CD4-positive, alpha-beta T cell treated with Interleukin-12 subunit alpha and Interleukin-12 subunit beta, for 1 hour (primary cell): Measurements from ENCODE around the gene GP2.
A peak's percentile ranks its signal among the peaks of the same experiment; 100 is the strongest.

Experiments used
- DNase-seq: peaks from one replicate; pipeline ENCODE4 v3.0.0-alpha.2; 2020

The GP2 gene

DNA sequence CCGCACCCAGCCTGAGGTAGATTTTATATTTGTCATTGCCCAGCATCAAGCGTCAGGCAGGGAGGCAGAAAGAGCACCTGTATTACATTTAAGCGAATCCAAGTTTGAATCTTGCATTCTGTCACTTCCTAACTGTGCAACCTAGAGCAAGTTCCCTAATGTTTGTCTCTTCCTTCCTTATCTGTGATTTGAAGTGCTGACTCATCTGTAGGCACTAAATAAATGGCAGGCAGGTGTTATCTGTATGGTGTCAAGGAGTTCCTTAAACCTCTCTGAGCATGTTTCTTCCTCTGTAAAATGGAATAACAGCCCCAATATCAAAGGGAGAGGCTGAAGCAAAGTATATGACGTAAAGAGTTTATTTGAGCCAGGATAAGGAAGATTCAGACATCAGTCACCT is 24.3 kb downstream of the GP2 start:
- DNase-seq, result no peak

DNA sequence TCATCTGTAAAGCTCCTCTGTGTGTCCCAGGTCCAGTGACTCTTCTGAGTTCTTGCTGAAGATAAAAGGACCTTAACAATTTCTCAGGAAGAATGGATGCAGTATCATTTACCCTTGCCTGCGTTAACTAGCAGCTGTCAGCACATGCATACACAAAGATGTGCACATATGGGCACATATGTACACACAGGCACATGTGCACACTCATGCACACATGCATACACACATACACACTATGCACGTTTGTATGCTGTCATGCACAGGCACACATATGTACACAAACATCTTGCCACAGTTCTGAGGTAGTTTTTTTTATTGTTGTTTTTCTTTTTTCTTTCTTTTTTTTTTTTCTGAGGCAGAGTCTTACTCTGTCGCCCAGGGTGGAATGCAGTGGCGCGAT is 24.9 kb downstream of the GP2 start:
- no peak for DNase-seq

DNA sequence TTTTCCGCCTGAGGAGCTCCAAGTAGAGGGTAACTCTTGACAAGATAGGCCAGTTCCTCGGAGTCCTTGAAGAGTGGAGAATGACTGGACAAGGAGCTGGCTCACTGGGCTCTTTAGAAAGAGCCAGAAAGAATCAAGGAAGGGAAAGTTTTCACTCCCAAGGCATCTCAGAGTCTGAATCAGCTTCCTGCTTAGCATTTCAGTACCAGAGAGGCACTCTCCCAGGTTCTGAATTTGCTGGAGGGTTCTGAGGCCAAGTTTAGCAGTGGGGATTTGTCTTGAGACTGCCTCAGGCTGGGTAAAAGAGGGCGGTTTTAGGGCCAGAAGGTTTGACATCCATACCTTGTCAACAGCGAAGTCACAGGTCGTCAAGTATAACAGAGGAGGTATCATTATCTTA is 25.5 kb downstream of the GP2 start:
- no peak for DNase-seq

DNA sequence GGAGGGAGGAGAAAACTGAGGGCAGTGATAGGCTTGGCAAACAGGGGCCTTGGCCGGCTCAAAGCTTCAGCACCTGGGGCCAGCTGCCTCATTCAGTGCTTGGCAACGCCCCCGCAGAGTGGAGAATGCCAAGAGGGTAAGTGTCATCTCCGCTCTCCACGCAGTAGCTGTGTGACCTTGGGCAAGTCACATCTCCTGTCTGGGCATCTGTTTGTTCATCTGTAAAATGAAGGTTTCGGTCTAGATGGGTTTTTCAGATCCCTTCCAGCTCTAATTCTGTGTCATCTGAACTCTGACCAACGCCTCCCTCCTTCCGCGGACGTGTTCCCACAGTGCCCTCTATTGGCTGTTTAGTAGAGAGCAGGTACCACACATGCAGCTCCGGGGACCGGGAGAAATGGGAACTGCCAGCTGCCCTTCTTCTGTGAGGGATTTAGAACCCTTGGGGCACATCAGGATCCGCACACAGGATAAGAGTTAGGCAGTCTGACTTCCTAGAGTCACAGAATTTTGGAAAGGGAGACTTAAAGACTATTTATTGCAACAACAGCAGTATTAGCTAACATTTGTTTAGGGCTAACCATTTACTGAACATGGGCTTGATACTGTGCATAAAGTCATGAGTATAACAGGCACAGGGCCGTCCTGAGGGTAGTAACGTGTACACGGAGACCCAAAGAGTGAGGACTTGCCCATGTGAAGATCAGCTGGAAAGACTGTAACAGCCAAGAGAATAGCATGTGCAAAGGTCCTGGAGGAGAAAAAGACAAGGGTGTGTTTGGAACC is 26.8 kb downstream of the GP2 start:
- DNase-seq, result peak; percentile 15

DNA sequence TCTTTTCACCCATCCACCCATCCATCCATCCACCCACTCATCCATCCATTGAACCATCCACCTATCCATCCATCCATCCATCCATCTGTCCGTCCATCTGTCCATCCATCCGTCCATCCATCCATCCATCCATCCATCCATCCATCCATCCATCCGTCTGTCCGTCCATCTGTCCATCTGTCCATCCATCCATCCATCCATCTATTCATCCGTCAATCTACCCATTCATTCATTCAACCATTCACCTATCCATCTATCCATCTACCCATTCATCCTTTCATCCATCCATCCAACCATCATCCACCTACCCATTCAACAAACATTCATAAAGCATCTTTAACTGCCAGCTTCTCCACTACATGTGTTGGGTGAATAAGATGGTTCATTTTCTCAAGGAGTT is 28.9 kb downstream of the GP2 start:
- DNase-seq, result no peak

DNA sequence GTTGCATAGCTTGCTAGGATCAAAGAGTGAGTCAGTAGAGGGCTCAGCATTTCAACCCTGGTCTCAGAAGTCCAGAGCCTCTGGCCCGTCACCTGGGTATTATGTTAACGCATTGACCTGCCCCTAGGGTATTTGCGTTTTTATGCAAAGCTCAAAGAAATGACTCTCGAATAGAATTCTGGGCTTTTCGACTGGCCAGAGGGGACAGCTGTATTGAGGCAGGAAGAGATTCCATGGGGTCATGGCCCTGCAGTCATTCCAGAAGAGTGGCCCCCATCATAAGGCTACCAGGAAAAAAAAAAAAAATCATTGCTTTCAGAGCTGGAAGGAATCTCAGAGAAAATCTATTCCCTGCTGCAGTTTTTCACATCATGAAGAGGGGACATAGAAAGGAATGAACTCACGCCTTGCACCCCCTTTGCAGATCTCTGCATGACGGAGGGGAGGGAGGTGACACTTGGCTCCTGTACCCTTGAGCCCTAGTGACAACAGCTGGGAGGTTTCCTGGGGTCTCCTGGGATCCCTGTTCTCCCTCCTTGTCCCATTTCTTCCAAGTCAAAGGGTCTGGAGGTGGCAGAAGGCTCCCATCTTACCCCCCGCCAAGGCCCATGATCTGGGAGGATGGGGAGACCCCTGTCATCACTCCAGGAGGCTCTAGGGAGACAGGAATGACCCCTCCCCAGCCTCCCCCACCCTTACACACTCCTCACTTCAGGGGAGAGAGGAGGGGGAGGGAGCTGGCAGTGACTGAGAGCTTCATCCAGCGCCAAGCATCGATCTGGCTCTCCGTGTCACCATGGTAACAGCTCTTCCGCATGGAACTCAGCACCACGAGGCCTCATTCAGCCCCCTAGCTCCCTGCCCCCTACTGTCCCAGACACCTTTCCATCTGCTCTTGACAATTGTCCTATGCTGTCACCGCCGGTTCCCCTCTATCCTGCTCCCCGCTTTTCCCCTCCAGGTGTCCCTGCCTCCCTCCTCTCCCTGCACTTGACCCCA is 35.8 kb downstream of the GP2 start:
- DNase-seq, result no peak

DNA sequence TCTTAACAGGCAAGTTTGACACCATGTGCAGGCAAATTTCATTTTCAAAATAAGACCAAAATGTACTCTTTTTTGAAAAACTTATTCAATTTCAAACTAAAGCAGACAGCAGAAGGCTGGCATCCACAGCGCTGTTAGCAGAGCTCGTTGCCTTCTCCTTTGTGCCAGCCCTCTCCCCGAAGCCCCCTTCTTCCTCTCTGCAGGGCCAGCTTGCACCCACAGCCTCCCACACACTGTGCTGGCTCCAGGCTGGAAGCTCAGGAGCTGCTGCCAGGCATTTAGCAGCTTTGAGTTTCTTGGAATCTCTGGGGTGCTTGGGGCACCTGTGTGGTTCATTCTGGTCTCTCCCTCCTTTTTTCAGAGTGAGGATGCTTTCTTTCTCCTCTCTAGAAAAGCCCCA is 37.7 kb downstream of the GP2 start:
- DNase-seq, result no peak

DNA sequence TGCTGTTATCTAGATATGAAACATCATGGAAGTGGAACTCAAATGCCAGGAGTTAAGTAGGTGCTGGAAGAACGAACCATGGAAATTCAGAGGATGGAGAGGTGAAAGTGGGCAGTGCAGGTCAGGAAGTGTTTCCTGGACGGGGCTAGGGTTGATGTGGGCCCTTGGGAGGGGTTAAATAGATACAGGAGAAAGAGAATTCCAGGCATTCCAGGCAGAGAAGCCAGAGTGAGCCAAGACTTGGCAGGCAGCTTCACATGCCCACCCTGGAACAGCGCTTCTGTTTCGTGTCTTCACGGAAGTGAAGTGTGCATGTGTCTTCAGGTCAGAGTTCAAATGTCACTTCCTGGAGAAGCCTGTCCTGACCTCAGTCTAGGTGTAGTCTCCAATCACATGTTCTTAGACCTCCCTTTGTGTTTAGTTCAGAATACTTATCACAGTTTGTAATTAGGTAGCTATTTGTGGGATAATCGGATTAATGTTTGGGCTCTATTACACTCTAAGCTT is 41.3 kb downstream of the GP2 start:
- no peak for DNase-seq

DNA sequence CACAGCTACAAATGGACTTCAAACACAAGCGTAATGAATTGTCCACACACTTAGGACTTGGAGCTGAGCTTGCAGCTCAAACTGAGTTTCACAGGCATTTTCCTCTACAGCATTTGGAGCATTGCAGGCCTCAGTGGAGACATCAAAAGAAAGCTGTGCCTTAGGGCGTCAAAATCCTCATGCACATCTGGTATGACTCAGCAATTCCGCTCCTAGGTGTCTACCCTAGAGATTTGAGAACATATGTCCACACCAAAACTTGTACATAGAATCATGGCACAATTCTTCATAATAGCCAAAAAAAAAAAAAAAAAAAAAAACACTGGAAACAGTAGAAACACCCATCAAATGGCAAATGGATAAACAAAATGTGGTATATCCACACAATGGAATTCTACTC is 47.1 kb downstream of the GP2 start:
- no peak for DNase-seq

DNA sequence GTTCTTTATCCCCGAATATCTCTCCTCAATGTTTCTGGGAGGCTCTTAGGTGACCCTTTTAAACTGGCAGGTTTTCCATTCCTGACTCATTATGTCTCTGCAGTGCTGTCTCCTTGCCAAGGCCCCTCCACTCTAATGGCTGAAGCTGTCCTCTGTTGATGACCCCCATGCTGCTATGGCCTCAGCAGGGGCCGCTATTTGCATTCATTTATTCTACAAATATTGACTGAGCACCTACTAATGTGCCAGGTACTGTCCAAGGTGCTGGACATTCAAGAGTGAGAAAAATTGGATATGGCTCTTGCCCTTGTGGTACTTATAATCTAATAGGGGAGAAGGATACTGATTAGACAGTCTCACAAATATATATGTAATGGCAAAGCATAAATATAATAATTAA is 55.4 kb downstream of the GP2 start:
- DNase-seq, result no peak

DNA sequence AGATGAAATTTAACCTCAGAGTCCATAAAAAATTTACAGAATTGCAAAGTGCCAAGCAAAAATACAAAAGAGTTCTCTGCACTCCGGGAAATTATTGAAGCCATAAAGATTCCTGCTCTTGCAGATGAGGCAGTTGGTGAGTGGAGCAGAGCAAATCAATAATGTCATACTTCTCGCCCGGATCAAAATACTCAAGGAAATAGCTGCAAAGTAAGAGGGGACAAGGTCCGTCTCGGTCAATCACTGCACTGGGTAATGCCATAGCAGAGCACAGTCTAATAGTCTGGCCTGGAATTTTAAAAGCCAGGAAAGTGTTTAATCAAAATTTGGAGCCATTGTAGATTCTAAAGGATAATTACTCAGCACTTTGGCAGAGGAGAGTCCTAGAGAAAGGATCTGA is 58.9 kb downstream of the GP2 start:
- DNase-seq, result no peak

DNA sequence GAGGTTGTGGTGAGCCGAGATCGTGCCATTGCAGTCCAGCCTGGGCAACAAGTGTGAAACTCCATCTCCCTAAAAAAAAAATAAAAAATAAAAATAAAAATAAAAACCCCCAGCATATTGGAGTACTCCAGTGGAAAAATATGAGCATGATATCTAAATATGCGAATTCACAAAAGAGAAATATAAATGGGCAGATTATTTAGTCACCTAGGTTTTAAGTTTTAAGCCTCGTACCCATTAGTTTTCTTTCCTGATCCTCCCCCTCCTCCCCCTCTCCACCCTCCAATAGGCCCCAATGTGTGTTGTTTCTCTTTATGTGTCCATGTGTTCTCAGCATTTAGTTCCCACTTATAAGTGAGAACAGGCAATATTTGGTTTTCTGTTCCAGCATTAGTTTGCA is 62.3 kb downstream of the GP2 start:
- DNase-seq, result no peak

DNA sequence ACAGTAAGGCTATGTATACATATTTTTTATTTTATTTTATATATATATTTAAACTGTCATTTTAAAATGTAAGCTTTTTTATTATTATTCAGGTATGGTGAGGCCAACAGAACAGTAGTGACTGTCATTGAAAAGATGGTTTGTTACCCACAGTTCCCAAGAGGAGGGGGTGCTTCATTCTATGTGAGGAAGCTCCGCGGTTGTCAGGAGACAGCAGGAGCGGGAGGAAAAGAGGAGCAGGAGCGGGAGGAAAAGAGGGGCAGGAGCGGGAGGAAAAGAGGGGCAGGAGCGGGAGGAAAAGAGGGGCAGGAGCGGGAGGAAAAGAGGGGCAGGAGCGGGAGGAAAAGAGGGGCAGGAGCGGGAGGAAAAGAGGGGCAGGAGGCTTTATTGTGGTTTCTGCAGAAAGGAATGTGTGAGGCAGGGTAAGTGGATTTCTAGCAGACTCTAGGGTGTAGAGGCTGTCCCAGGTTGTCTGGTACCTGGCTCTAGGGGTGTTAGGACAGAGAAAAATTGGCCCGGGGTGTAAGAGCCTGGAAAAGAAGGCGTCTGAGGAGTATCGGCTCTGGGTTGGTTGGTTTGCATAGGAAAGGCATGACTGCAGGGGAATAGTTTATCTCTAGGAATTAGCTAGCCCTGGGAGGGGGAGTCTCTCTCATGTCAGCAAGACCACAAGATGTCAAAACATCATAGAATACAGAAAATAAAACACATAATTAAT is 64.0 kb downstream of the GP2 start:
- no peak for DNase-seq

DNA sequence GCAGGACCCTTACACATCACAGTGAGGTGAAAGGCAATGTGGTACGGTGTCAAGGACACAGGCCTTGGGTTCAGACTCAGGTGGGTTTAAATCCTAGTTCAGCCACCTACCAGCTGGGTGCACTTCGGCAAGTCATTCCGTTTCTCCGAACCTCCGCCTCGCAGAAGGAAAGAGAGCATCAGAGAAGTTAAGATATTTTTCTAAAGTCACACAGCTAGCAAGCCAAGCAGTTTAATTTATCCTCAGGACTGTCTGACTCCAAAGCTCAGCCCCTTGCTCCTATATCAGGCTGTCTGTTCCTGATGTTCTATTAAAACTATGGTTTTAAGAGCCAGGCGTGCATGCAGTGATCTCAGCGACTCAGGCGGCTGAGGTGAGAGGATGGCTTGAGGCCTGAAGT is 65.1 kb downstream of the GP2 start:
- DNase-seq, result no peak

DNA sequence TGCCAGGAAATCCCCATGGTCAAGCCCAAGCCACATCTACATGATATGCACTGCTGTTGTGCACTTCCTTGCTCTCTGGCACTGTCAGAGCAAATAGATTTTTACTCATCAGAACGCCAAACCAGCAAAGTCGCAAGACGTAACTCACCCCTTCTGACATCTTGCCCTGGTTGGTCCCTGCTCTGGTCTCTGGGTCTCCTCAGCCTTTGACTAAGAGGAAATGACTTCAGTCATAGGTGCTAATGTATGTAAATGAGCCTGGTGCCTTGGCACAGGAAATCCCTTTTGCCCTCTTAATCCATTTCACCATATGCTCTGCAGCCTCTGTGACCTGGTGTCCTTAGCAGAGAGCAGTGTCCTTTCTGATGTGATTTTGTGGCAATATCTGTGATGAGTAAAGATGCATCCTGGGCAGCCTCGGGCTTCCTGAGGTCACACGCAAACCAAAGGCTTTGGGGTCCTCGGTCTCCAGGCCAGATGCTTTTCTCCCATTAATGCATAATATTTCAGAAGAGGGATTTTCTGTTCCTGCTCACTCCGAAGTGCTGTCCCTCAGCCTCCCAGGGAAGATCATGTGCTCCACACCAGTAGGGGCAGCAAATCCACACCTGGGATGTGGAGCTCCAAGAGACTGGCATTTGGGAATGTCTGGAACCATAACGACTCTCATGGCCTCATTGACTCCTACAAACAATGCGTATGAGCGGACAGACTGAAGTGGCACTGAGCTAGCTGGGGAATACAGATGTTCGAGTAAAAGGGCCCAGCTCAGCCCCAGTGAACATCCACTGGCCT is 66.9 kb downstream of the GP2 start:
- no peak for DNase-seq
